ENCODE data around the gene CEP89.
"Not testable (repeated sequence)": the region's sequence is repeated elsewhere in the genome, so short reads cannot be mapped to it uniquely, and the experiment has no call there.

Gene CEP89

GRCh38 chr19:32842061-32842460 is 129.7 kb downstream of the CEP89 start:
- no peak for DNase-seq (ENCODE audit: low spot score)

GRCh38 chr19:32837531-32837930 is 134.2 kb downstream of the CEP89 start:
- no peak for DNase-seq (ENCODE audit: low spot score)

- DNase-seq (ENCODE audit: low spot score), result not testable (repeated sequence)
Measured at GRCh38 chr19:32833388-32833787, 138.4 kb downstream of the CEP89 start.

- not testable (repeated sequence) for DNase-seq (ENCODE audit: low spot score)
Measured at GRCh38 chr19:32832825-32833224, 138.9 kb downstream of the CEP89 start.

DNA sequence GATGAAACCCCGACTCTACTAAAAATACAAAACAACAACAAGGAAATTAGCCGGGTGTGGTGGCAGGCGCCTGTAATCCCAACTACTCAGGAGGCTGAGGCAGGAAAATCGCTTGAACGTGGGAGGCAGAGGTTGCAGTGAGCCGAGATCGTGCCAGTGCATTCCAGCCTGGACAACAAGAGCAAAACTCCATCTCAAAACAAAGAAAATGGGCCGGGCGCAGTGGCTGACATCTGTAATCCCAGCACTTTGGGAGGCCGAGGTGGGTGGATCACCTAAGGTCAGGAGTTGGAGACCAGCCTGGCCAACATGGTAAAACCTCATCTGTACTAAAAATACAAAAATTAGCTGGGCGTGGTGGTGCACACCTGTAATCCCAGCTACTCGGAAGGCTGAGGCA is 139.7 kb downstream of the CEP89 start:
- not testable (repeated sequence) for DNase-seq (ENCODE audit: low spot score)

DNA sequence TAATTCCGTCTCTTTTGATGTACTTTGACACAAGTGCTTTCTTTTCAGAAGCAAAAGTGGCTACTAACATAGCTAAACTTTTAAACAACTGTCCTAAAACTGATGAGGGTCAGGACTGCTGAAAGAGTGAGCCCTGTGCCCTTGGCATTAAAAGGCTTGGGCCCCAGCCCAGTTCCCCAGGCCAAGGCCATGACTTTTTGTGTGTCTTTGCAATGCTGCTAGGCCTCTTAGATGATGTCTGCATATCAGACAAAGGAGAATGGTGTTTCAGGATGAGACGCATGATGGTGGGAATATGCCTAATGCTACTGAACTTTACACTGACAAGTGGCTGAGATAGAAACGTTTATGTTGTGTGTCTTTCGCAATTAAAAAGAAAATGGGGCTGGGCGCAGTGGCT is 140.1 kb downstream of the CEP89 start:
- no peak for DNase-seq (ENCODE audit: low spot score)

DNA sequence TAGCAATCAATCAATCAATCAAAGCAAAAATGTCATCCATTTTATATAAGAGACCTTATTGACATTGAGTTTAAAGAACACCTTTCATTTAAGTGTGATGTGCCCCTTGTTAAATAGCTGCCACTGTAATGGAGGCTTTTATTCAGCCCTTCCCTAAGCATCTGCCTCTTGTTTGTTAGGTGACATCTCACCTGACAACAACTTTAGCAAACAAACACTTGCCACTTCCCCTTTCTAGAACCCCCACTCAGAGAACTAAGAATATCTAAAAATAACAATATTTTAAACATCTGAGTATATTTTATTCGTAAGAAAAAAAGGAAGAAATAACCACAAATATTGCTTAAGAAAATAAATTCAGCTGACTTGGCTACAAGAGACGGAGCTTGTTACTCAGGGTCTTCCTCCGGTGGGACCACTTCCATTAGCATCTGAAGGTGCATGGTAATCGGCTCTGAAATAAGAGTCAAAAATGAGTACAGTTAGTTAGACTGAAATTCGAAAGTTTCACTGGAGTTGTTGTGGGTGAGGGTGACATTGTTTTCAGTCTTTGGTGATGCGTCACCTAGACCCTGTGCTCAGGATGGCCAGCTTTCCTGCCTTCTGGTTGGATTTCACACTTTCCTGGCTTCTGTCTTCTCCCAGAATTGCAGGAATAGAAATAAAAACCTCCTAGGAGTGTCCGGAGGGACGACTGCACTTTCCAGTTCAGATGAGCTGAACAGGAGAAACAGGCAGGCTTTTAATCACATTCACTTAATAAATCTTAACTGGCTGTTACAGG is 141.3 kb downstream of the CEP89 start:
- DNase-seq (ENCODE audit: low spot score), result no peak

GRCh38 chr19:32829345-32829896 is 142.3 kb downstream of the CEP89 start:
- no peak for DNase-seq (ENCODE audit: low spot score)

GRCh38 chr19:32828643-32829344 is 143.0 kb downstream of the CEP89 start:
- DNase-seq (ENCODE audit: low spot score), result no peak

- DNase-seq (ENCODE audit: low spot score), result no peak
Measured at GRCh38 chr19:32828139-32828538, 143.6 kb downstream of the CEP89 start.

Small RNAs within 50 kb of the gene (small RNA-seq; reads per million reads assigned to genes)
- 0.03 to 0.31 reads per million in 2 experiments for gene RN7SKP22
